HepG2 (cell line): ENCODE measurements around the gene LLGL1.
A peak's percentile ranks its signal among the peaks of the same experiment; 100 is the strongest.

Source experiments
- BHLHE40 ChIP-seq: IDR thresholded peaks from 2 replicates; pipeline ENCODE4 v1.6.1; 2011; ENCODE audit warnings: low read length, improper control_type of control experiment
- CHD4 ChIP-seq: fragments of 200-600 bp; sonication (generic); IDR thresholded peaks from 2 replicates; pipeline ENCODE4 v1.7.0; 2017; ENCODE audit warnings: mild to moderate bottlenecking, low read length, borderline replicate concordance
- EP300 ChIP-seq, 3 experiments: sonication (generic) in 1 of 3; formaldehyde crosslinking in 1 of 3; IDR thresholded peaks; 2 replicates each; pipeline versions ENCODE4 v1.5.1 to v1.6.1; 2011 to 2020; ENCODE audit warnings: low read depth in 2 of 3, low read length in 2 of 3, borderline replicate concordance in 1 of 3, improper control_type of control experiment in 1 of 3, mild to moderate bottlenecking in 1 of 3, missing genetic modification reagents in 1 of 3, moderate library complexity in 1 of 3
- HDAC1 ChIP-seq: sonication (generic); formaldehyde crosslinking; IDR thresholded peaks from 2 replicates; pipeline ENCODE4 v1.5.1; 2020; ENCODE audit warnings: mild to moderate bottlenecking, missing genetic modification reagents
- MTF2 ChIP-seq: sonication (generic); formaldehyde crosslinking; IDR thresholded peaks from 2 replicates; pipeline ENCODE4 v1.5.0; 2020; ENCODE audit warnings: missing genetic modification reagents, borderline replicate concordance
- MYC ChIP-seq: sonication (generic); formaldehyde crosslinking; IDR thresholded peaks from 2 replicates; pipeline ENCODE4 v1.9.0; 2021; ENCODE audit warnings: missing genetic modification reagents, borderline replicate concordance
- TEAD3 ChIP-seq: optimal IDR thresholded peaks from 2 replicates; pipeline ENCODE3; 2016; ENCODE audit warnings: borderline replicate concordance
- ZSCAN30 ChIP-seq: sonication (generic); formaldehyde crosslinking; IDR thresholded peaks from 2 replicates; pipeline ENCODE4 v1.5.0; 2020; ENCODE audit warnings: mild to moderate bottlenecking, missing genetic modification reagents
- TF ChIP-seq, protein P1 (sequence below): sonication (generic); formaldehyde crosslinking; IDR thresholded peaks from 2 replicates; pipeline ENCODE4 v1.8.0; 2022; ENCODE audit warnings: mild to moderate bottlenecking, missing genetic modification reagents, borderline replicate concordance
- TF ChIP-seq, protein P2 (sequence below): sonication (generic); formaldehyde crosslinking; IDR thresholded peaks from 2 replicates; pipeline ENCODE4 v1.5.0; 2020; ENCODE audit warnings: mild to moderate bottlenecking, missing genetic modification reagents, moderate library complexity
- TF ChIP-seq, protein P3 (sequence below): sonication (generic); formaldehyde crosslinking; IDR thresholded peaks from 2 replicates; pipeline ENCODE4 v1.5.1; 2020; ENCODE audit warnings: mild to moderate bottlenecking, missing genetic modification reagents, borderline replicate concordance
- TF ChIP-seq, protein P4 (sequence below): sonication (generic); formaldehyde crosslinking; IDR thresholded peaks from 2 replicates; pipeline ENCODE4 v1.9.0; 2021; ENCODE audit warnings: missing genetic modification reagents, borderline replicate concordance
- TF ChIP-seq, protein P5 (sequence below): IDR thresholded peaks from 2 replicates; pipeline ENCODE4 v1.6.1; 2016; ENCODE audit warnings: low read depth, control low read depth

DNA sequence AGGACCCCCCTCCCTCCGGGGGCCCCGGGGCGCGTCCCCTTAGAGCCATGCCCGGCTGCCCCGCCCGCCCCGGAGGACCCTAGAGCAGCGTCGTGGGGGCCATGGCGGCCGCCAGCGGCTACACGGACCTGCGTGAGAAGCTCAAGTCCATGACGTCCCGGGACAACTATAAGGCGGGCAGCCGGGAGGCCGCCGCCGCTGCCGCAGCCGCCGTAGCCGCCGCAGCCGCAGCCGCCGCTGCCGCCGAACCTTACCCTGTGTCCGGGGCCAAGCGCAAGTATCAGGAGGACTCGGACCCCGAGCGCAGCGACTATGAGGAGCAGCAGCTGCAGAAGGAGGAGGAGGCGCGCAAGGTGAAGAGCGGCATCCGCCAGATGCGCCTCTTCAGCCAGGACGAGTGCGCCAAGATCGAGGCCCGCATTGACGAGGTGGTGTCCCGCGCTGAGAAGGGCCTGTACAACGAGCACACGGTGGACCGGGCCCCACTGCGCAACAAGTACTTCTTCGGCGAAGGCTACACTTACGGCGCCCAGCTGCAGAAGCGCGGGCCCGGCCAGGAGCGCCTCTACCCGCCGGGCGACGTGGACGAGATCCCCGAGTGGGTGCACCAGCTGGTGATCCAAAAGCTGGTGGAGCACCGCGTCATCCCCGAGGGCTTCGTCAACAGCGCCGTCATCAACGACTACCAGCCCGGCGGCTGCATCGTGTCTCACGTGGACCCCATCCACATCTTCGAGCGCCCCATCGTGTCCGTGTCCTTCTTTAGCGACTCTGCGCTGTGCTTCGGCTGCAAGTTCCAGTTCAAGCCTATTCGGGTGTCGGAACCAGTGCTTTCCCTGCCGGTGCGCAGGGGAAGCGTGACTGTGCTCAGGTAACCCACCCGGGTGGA lies 41.0 kb upstream of the LLGL1 start:
- no peak for TF ChIP-seq EP300 (IDR thresholded peaks at IDR 0.05; ENCODE audit: low read depth in 2 of 2, low read length in 2 of 2)
- TF ChIP-seq EP300 (CRISPR knock-in tag; IDR thresholded peaks at IDR 0.05; ENCODE audit: borderline replicate concordance), result no peak
- no peak for TF ChIP-seq ZSCAN30 (CRISPR knock-in tag)
- peak; percentile 61; the same call in 1 of the 2 replicates for TF ChIP-seq MYC (CRISPR knock-in tag)
- TF ChIP-seq, protein P1, sequence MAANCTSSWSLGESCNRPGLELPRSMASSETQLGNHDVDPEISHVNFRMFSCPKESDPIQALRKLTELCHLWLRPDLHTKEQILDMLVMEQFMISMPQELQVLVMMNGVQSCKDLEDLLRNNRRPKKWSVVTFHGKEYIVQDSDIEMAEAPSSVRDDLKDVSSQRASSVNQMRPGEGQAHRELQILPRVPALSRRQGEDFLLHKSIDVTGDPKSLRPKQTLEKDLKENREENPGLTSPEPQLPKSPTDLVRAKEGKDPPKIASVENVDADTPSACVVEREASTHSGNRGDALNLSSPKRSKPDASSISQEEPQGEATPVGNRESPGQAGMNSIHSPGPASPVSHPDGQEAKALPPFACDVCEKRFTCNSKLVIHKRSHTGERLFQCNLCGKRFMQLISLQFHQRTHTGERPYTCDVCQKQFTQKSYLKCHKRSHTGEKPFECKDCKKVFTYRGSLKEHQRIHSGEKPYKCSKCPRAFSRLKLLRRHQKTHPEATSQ (CRISPR knock-in tag), result no peak
- TF ChIP-seq, protein P2, sequence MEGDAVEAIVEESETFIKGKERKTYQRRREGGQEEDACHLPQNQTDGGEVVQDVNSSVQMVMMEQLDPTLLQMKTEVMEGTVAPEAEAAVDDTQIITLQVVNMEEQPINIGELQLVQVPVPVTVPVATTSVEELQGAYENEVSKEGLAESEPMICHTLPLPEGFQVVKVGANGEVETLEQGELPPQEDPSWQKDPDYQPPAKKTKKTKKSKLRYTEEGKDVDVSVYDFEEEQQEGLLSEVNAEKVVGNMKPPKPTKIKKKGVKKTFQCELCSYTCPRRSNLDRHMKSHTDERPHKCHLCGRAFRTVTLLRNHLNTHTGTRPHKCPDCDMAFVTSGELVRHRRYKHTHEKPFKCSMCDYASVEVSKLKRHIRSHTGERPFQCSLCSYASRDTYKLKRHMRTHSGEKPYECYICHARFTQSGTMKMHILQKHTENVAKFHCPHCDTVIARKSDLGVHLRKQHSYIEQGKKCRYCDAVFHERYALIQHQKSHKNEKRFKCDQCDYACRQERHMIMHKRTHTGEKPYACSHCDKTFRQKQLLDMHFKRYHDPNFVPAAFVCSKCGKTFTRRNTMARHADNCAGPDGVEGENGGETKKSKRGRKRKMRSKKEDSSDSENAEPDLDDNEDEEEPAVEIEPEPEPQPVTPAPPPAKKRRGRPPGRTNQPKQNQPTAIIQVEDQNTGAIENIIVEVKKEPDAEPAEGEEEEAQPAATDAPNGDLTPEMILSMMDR (CRISPR knock-in tag), result peak; percentile 32; the same call in 1 of the 2 replicates
- TF ChIP-seq, protein P3, sequence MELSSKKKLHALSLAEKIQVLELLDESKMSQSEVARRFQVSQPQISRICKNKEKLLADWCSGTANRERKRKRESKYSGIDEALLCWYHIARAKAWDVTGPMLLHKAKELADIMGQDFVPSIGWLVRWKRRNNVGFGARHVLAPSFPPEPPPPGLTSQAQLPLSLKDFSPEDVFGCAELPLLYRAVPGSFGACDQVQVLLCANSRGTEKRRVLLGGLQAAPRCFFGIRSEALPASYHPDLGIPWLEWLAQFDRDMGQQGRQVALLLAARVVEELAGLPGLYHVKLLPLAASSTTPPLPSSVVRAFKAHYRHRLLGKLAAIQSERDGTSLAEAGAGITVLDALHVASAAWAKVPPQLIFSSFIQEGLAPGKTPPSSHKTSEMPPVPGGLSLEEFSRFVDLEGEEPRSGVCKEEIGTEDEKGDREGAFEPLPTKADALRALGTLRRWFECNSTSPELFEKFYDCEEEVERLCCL (CRISPR knock-in tag), result no peak
- TF ChIP-seq, protein P4, sequence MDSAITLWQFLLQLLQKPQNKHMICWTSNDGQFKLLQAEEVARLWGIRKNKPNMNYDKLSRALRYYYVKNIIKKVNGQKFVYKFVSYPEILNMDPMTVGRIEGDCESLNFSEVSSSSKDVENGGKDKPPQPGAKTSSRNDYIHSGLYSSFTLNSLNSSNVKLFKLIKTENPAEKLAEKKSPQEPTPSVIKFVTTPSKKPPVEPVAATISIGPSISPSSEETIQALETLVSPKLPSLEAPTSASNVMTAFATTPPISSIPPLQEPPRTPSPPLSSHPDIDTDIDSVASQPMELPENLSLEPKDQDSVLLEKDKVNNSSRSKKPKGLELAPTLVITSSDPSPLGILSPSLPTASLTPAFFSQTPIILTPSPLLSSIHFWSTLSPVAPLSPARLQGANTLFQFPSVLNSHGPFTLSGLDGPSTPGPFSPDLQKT, result no peak
- TF ChIP-seq BHLHE40, result no peak
- TF ChIP-seq MTF2 (CRISPR knock-in tag), result no peak
- TF ChIP-seq TEAD3 (CRISPR knock-in tag), result no peak
- TF ChIP-seq CHD4, result no peak
- TF ChIP-seq, protein P5, sequence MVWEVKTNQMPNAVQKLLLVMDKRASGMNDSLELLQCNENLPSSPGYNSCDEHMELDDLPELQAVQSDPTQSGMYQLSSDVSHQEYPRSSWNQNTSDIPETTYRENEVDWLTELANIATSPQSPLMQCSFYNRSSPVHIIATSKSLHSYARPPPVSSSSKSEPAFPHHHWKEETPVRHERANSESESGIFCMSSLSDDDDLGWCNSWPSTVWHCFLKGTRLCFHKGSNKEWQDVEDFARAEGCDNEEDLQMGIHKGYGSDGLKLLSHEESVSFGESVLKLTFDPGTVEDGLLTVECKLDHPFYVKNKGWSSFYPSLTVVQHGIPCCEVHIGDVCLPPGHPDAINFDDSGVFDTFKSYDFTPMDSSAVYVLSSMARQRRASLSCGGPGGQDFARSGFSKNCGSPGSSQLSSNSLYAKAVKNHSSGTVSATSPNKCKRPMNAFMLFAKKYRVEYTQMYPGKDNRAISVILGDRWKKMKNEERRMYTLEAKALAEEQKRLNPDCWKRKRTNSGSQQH (CRISPR knock-in tag), result no peak
- no peak; the same call in 1 of the 2 replicates for TF ChIP-seq HDAC1 (CRISPR knock-in tag)
